HG03558 (cell line): ENCODE results near the gene SRRM2.

Experiments used
- ATAC-seq: cut with Tn5 transposase; IDR thresholded peaks from one replicate; pipeline ENCODE4 v1.9.1; 2021; ENCODE audit warnings: moderate number of reproducible peaks; ENCODE audit not compliant: unreplicated experiment; ENCODE audit errors: extremely low read depth

Gene SRRM2

DNA sequence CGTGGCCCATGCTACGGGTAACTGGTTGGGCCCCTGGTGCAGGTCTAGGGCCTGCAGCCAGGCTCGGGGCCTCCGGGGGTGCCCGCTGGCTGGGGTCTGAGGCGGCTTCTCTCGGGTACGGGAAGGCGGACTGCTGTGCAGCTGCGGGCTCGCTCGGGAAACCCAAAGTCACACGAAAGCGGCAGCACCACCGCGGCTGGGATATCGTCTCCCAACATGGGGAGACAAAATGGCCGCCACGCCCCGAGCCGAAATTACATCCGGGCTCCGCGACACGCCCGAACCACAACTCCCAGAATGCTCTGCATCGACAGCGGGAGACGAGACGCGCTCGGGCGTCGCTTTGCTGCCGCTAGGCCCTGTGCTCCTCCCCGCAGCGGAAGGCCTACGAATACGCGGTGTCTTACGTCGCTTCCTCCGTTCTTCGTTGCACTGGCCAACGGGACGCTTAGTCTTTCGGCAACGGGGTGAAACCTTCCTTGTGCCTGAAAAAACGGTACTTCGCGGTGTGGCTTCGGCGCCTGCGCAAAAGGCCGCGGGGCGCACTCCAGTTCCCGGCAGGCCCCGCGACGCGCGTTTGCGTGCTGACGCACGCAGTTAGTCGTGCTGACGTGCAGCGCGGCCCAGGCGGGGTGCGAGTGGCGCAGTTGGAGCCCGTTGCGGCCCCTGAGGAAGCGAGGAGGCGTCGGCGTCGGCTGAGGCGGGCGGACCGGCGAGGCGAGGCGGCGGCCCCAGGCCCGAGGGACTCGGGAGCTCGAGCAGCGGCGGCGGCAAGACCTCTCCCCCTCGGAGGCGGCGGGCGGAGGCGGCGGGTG lies at the start of gene SRRM2:
SRRM2 (plus strand) TSS at position 604 of the 815 bp plus-strand sequence. CDS start 3,727 bp downstream, outside the sequence.
- peak; percentile 69 for ATAC-seq

DNA sequence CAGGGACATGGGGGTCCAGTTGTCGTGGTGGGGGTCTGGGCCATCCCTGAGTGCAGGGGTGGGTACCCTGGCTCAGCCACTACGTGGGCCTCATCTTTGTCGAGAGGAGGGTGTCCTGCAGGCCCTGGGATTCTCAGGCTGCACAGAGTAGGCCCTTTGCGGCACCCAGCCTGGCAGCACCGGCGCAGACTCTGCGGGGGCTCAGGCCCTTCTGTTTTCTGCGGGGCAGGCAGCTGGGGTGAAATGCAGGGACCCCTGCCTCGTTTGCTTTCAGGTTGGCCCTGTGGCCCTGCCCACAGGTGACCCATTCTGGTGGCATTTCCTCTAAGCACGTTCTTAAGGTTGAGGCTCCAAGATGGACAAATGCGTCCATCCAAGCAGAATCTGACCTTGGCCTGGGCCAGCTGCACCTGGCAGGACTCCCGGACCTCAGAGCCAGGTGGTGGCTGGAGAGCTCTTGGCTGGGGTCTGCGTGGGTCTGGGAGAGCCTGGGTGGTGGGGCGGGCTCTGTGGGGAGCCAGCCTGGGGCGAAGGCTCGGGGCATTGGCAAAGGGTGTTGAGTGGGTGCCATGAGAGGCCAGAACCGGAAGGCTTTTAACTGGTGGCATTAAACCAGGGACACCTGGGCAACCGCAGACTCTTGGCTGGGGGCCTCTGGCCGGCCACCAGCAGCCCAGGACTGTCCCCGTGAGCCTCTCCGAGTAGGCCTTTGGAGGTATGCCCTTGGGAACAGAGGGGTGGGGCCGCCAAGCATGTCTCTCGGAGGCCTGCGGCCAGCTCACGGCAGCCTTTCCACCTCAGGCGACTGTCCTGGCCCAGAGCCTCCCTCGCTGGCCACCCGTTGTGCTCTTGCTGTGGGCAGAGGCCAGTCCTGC lies 49.3 kb upstream of the SRRM2 start:
- no peak for ATAC-seq

DNA sequence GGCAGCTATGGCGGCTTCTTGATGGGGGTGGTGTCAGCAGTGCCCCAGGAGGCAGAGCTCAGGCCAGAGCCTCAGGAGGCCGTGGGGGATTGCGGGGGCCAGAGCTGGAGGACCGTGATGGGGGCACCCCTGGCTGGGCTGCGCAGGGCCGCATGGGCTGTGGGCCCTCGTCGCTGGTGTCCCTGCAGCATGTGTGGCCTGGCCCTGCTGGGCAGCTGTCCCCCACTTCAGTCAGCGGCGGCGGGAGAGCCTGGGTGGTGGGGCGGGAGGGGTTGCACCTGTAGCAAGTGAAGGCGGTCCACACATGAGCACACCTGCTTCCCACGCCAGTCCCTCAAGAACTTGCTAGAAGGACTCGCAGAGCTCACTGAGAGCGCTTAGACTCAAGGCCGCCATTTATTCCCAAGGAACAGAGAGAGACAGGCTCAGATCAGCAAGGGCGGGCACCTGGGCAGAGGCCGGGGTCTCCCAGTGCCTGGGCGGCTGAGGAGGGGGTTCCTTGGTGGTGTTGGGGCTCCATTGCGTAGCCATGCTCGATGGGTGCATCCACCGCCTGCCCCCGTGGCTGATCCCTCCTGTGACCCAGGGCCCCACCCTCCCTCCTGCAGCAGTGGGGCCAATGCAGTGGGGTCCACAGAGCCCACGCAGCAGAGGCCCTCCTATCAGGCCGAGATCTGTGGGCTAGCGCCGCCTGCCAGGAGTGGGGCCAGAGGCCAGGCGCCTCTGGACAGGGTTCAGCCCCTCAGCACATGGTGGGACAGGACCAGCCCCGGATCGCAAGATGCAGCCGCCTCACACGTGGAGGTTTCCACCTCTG lies 48.1 kb upstream of the SRRM2 start:
- no peak for ATAC-seq

DNA sequence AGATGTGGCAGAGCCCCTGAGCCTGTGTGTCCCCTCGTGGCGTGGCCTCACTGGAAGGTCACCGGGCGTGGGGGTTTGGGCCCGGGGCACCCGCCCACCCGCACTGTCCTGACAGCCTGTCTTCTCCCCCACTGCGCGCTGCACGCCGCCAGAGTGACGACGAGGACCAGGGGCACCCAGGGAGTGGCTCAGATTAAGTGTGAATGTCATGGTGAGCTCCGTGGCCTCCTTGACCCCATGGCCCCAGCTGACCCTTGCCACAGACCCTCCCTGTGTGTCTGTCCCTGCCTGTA lies 47.5 kb upstream of the SRRM2 start:
- no peak for ATAC-seq

DNA sequence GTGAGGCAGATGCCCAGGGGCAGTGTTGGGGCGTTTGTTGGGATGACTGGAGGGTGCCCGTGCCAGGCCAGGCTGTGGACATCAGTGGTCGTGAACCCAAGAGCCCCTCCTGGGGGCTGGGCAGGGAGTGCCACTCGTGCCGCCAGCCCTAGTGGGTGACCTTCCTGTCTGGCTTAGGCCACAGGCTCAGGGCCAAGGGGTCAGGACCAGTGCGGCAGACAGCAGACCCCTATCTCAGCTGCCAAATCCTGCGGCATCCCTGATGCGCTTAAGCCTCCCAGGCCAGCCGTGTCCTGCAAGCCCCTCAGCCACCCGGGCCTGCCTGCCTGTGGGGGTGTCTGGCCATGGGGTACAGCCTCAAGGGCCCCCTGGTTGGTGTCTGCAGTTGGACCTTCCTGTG lies 47.1 kb upstream of the SRRM2 start:
- no peak for ATAC-seq

DNA sequence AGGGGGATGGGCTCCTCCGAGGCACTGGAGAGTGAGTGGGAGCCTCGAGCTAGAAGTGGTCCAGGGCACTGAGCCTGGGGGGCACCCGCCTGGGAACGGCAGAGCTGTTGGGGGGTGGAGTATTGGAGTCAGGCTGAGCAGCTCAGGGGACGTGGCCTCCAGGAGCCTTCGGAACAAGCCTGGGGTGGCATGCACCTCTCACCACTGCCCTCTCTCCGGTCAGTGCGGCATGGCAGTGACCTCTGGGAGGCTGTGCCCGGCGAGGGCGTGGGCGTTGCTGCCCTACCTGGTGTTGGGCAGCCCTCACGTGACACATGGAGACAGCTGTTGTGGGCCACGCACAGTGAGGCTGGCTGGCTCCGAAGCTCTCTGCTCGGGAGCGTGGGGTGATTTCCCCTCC lies 46.4 kb upstream of the SRRM2 start:
- no peak for ATAC-seq

DNA sequence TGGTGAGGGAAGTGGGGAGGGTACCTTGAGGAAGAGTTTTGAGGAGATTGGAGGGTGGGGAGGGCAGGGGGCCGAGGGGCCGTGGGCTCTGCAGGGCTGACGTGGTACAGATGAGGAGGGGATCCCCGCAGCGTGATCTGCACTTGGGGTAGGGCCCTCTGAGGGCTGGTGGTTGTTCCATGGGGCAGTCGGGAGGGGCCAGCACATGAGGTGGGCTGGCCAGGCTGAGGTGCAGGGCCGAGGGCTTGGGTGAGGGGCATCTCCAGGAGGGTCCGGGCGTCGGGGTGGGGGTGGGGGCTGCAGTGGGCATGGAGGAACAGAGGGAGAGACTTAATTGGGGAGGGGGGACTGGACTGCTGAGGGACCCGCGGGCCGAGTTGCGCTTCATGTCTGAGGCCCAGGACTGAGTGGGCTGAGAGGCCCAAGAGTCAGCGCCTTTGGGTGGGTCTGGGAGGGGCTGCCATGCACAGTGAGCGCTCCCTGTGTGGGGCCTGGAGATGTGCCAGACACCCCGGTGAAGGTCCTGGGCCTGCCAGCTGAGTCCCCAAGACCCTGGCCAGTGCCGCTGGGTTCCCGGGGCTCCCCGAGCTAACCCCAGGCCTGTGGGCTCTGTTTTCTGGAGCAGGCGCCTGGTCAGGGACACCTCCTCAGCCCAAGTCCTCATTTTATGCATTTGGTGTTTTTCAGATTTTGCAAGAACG lies 45.7 kb upstream of the SRRM2 start:
- ATAC-seq, result no peak

DNA sequence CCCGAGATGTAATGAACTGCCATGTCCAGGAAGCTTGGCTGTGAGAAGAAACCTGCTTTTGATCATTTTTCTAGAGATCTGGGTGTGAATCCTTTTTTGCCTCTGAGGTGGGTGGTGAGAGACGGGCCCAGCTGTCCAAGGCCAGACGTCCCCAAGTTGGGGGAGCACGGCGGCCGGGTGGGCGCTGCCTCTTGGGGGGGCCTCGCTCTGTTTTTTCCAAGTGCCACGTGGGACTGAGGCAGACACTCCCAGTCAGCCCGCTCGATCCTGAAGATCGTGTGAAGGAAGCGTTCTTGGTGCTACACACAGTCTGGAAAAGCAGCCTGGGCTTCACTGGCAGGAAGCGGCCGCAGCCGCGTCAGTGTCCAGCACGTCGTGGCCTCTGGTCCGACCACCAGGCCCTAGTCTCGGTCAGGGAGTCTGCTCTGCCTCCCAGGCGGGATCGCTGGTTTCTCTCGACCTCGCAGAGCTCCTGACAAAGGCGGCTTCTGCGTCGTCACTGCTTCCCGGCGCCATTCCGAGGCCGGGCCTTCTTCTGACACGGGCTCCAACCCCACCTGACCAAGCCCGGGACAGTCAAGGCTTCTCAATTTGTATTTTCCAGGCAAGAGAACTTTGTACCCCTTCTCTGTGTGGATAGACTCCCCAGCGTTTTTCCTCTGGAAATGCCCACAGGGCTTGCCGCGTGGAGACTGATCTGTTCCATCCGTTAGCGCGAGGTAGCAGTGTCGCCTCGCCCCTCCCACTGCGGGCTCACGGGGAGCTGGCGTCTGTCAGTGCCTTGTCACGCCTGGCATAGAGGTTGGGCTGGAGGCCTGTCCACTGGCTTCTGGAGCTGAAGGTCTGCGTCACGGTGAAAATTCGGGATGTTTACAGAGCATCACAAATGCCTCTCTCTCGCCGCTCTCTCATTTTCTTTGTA lies 44.8 kb upstream of the SRRM2 start:
- no peak for ATAC-seq

DNA sequence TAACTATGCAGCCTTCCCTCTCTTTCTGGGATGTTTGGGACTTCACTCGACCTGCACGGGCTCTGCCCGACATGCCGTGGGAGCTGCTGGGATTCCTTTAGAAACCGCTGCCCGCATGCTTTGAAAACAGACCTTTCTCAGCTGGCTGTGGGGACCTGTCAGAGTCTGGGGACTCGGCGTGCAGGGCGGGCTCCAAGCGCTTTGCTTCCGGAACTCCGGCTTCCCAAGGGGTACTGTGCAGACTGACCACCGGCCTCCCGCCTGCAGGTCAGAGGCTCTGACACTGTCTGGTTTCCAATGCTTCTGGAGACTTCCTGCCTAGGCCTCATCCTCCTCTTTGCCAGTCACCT lies 44.2 kb upstream of the SRRM2 start:
- no peak for ATAC-seq

DNA sequence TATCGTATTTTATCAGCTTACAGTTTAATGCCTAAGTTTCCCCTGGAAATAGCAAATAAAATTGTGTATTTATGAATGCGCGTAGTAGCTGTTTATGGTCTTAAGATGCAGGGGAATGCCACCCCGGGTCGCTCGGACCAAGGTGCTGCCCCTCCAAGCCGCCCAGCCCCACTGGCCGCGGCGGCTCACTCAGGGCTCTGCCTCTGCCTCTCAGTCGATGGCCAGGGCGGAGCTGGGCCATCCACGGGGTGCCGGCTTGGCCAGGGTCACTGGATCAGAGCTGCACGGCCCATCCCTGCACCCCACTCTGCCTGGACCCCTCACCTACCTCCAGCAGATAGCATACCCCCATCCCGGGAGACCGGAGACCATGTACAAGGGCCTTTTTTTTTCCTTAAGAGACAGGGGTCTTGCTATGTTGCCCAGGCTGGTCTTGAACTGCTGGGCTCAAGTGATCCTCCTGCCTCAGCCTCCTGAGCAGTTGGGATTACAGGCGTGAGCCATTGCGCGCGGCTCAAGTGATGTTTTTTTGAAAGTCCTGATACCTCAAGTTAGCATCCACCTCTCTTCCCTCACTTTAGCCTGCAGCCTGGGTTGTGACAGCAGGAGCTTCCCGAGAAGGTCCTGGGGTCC lies 43.4 kb upstream of the SRRM2 start:
- no peak for ATAC-seq

DNA sequence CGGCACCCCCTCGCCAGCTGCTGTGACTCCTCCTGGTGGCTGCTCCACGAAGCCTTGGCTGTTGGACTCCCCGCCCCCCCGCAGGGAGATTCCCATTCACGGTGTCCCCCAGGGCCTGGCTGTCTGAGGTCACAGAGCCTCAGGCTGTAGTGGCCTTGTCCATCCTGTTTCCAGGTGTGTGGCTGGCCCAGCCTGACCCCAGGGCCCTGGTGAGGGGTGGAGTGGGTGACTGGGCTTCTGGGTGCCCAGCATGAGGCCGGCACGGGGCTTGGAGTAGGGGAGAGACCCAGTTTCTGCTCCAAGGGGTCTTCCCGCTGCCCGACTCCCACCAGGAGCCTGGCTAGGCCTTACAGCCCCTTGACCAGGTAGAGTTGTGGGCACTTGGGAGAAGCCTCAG lies 42.9 kb upstream of the SRRM2 start:
- no peak for ATAC-seq

DNA sequence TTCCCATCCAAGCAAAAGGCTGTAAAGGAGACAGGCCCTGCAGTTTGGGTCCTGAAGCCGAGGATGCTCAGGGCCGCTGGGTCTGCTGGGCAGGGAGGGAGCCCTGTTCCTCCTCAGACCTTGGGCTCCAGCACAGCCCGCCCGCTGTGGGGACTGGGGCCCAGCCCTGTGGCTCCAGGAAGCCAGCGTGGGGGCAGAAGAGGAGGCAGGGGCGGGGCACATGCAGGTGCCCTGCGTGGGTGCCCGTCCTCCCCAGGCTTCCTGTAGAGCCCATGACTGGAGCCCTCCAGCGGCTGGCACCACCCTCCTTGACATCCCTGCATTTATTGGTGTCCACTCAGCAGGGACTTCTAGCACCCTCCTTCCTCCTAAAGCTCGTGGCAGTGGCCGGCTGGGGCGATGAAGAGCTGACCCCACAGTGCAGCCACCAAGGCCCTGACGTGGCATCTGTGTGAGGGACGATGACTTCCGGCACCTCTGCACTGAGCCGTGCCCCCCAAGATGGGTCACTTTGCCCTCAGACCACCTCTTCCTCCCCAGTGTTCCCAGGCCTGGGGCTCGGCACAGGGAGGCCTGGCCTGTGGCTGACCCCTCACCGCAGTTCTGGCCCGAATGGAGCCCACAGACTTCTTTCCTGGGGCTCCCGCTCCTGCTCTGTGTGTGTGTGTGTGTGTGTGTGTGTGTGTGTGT lies 42.3 kb upstream of the SRRM2 start:
- no peak for ATAC-seq

DNA sequence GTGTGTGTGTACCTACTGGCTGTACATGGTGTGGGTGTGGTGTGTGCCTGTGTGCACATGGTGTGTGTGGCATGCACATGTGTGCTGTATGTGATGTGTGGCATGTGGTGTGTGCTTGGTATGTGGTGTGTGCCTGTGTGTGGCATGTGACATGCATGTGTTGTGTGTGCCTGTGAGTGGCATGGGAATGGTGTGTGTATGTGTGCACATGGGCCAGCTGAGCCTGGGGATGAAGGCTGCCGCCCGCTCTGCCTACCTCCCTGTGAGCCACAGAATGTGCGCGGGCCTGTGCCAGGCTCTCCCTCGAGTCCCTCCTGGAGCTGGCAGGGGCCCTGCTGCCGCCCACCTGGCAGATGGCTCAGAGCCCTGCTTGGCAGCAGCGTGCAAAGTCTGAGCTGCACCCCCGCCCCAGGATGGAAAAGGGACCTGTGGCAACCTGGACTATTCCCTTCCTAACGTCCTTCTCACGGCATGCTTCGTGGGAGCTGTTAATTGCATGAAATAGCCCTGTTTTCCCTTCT lies 41.7 kb upstream of the SRRM2 start:
- no peak for ATAC-seq

DNA sequence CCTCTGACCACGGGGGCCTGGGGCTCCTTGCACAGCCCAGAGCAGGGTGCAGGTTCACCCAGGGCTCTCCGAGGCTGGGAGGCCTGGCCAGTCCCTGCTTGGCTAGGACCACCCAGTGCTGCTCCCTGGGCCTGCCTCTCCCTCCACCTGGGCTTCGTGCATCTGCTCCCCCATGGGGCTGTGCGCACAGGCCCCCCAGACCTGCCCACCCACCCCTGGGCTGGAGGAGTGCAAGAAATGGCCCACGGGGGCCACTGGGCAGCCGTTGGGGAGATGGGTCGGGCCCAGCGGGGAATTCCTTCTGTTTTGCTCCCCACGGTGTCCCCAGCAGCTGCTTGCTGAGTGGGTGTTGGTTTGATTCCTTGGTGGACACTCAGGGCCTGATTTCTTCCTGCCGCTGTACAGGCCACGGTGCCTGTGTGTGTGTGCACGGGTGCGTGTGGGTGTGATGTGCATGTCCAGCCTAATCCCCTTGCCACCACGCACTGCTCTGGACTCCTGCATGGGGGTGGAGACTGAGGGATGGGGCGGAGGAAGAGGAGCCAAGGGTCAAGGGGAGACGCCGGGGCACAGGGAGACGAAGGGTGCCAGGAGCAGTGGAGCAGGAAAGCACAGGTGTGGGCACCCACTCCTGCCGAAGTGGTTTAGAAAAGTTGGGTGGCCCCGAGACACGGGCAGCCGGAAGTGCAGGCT lies 40.9 kb upstream of the SRRM2 start:
- no peak for ATAC-seq

DNA sequence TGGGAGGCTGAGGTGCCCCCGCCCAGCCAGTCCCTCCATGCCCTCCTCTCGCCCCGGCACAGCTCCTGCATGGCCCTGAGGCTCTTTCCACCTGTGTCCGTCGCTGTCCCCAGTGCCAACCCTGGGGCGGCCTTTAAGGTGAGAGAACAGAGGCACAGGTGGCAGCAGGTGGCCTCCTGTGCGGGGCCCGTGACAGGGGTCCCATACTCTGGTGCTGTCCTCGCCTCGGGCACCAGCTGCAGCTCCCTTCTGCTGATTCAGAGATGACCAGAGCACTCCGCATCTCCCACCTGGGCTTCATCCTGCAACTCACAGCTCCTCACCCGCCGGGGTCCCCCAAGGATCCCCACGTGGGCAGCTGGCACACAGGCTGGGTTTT lies 40.4 kb upstream of the SRRM2 start:
- ATAC-seq, result no peak

DNA sequence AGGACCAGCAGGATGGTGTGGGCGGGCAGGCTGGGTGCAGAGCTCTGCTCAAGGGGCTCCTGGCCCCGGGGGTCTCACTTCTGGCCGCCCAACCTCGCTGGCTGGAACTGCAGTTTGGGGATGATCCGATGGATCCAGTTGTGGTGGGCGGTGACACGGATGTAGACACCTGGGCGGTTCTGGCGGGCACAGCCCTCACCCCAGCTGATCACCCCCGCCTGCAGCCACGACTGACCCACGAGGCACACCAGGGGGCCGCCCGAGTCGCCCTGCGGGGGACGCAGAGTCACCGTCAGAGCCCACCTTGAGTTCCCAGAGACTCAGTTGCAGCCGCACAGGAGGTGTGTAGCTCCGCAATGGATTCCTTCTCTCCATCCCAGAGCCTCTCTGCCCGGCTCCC lies 39.9 kb upstream of the SRRM2 start:
- no peak for ATAC-seq

DNA sequence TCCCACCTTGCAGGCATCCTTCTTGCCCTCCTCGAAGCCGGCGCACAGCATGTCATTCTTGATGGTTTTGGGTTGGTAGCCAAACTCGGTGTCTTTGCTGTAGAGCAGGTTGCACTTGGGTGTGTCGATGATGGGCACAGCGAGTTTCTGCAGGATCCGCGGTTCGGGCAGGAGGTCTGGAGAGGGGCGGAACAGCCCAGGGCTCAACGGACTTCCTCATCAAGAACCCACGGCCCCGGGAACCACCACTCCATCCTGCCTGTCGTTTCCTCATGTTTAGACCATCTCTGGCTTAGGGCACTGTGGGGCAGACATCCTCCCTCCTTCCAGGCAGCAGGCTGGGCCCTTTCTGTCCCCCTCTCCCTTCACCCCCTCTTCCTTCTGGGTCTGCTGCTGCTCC lies 38.9 kb upstream of the SRRM2 start:
- no peak for ATAC-seq
